Stimulated activated naive CD4-positive, alpha-beta T cell (primary cell): ENCODE measurements around the gene CAMSAP1.

Experiments
- DNase-seq, 6 experiments: peaks; one replicate each; lab custom pipeline; 2025; lab: John Stamatoyannopoulos, UW

Gene CAMSAP1

DNA sequence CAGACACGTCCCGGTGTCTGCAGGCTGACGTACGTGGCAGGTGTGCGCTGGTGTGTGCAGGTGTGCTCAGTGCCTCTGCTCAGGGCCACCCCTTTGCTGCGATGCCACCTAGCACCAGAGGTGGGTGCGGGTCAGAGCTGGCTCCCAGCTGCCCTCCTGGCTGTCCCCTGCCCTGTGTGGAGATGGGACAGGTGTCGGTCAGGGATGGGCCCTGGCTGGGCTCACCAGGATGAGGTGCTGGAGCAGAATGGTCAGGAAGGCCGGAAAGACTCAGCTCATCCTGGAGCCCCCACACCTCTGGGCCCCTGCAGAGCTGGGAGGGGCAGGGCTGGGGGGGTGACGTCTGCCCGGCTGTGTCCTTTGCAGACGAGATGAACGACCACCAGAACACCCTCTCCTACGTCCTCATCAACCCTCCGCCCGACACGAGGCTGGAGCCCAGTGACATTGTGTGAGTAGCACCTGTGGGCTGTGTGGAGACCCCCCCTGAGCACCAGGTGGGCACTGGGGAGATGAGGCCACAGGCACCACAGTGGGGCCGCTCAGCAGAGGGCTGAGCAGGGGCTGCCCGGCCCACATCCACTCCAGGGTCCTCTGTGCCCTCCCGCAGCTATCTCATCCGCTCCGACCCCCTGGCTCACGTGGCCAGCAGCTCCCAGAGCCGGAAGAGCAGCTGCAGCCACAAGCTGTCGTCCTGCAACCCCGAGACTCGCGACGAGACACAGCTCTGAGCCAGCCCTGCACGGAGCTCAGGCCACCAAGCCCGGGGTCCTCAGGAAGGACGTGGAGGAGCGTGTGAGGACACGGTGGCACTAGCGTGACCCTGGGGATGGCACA is 115.7 kb downstream of the CAMSAP1 start:
- no peak for DNase-seq

DNA sequence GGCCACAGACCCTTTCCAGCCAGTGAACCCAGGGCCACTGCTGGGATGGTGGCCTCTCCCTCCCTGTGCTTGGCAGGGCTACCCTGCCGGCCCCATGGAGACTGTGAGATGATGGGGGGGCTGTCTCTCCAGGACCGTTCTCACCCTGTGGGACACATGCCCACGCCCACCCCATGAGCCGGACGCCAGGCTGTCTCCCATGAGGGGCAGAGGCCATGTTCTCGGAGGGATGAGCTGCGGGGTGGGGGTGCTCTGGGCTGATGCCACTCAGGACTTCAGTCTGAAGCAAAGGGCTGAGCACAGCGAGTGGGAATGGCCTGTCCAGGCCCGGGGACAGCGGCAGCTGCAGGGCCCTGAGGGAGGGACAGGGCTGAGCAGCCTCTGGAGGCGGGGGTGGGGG is 116.5 kb downstream of the CAMSAP1 start:
- no peak for DNase-seq

DNA sequence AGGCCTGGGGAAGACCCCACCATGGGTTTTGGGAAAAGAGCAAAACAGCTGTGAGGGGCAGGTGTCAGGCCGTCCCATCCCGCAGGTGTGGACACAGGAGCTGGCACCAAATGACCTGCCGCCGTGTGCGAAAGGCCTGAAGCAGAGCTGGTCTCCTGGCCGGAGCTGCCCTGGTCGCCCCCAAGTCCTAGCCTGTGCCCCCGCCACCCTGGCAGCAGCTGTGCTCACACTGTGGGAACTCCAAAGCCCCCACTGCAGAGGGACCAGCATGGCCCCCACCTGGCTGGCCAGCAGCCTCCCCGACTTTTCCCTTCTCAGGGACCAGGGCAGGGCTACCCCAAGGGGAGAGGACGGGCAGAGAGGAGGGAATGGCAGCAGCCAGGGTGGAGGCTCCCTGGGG is 117.0 kb downstream of the CAMSAP1 start:
- DNase-seq, result no peak

DNA sequence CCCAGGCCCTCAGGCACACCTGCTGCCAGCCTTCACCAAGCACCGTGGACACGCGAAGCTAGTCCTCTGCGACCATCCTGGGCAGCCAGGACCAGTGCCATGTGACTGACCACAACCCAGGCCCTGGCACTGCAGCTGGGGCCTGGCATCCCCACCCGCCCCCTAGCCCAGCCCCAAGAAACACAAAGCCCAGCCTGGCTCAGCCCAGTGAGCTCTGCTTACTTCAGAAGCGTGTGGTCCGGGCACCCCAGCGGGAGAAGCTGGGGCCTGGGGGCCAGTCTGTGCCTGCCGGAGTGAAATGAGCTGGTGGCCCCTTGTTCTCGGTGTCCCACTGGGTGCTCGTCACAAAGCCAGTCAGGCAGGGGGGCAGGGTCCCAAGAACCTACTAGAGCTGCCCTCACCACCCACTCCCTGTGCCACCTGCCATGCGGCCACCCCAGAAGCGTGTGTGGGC is 117.5 kb downstream of the CAMSAP1 start:
- DNase-seq, result no peak

DNA sequence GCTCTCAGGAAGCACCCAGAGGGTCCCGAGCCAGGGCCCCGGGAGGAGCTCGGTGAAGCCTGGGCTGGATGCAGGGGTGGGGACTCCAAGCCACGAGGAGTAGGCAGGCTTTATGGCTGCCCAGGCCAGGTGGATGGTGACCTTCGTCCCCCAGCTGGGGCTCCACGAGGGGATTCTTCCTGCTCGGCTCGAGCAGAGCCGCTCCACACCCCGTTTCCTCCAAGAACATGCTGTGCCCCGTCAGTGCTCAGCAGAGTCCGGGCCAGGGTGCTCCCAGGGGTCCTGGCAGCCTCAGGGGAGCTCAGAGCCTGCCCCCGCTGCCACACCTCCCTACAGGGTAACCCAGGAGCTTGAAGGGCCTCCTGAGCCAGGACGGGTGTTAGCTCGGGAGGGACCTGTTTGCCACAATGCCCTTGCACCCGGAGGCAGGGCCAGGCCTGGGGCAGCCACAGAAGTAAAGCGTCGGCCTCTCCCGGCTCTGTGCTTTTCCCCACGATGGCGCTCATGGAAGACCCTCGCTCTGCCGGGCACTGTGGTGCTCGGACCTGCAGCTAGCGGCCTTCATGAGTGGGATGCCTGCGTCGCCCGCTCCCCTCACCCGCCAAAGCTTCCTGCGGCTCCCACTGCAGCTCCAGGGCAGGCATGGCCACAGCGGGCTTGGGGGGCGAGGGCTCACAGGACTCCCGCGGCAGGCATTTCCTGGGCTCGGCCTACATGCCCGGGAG is 118.6 kb downstream of the CAMSAP1 start:
- DNase-seq, result no peak

DNA sequence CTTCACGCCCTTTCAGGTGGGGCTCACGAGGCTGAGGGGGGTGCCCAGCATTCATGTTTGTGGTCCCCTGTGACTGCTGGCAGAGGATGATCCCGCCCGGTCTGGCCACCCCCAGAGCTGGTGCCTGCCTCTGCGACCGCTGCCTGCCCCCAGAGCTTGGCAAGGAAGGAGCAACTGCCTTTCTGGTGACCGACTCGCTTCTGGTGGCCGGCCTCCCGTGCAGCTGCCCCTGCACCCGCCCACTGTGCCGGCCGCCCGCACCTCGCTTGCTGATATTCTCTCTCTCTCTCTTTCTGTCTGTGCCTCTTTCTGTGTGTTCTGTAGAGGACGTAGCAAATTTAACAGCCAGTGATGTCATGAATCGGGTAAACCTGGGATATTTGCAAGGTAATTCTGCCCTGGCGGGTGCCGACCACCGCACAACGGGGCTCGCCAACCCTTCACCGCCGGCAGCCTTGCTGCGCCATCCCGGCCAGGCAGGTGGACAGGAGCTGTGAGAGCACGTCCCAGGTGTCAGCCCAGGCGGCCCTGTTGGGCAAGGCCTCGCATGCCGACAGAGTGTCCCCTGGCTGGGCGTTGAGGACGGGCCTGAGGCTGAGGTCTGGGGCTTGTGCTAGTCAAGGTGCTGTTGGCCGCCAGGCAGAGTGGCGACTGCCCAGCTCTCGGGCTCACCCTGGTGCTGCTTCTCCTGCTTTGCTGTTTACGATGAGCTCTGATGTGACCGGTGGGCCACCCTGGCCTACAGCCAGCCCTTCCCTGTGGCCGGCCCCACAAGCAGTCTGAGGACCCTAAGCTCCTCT is 119.4 kb downstream of the CAMSAP1 start:
- DNase-seq, result no peak

DNA sequence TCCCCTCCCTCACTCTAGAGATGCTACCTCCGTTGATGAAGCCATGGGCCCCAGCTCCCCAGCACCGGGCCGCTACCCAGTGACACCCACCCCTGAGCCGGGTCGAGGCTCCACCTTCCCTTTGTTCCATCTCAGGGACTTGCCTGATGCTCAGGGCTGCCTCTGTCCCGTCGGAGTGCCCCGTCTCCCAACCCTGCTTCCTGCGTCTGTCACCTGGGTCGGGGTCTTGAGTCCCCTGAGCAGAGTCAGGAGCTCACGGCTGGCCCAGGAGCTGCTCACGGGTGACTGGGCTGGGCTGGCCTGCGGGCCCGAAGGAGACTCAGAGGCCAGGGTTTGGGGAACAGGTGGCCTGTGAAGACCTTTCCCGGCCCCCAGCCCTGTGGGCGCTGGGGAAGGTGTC is 120.0 kb downstream of the CAMSAP1 start:
- no peak for DNase-seq

DNA sequence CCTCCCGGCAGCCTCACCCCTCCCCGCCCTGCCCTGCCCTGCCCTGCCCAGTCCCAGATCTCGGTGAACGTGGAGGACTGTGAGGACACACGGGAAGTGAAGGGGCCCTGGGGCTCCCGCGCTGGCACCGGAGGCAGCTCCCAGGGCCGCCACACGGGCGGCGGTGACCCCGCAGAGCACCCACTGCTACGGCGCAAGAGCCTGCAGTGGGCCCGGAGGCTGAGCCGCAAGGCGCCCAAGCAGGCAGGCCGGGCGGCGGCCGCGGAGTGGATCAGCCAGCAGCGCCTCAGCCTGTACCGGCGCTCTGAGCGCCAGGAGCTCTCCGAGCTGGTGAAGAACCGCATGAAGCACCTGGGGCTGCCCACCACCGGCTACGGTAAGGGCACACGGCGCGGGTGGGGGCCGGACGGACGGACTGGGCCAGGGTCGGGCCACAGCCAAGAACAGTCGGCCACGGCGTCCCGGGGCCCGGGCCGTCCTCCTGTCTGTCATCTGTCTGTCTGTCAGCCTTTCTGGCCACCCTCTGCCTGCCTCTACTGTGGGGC is 121.1 kb downstream of the CAMSAP1 start:
- DNase-seq, result no peak

DNA sequence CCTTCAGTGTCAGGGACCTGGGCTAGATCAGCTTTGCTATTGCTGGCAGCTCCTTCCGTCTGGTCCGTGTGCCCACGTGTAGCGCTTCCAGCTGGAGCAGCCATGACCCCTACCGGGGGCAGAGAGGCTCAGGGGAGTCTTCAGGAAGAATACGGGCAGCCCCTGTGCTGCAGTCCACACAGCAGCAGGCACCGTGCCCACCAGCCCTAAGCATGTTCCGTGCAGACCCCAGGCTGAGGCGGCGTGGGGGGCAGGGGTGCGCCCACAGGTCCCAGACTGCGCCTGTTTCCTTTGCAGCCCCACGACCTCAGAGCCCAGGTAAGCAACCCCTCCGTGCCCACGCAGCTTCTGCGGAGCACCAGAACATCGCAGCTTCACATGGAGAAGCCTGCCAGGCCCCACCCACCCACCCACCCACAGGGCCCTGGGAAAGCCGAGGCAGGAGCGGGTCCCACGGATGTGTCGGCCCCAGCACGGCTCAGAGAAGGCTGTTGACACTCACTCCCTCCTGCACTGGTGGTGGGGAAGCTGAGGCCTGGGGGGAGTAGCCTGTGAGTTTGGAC is 122.3 kb downstream of the CAMSAP1 start:
- DNase-seq, result no peak

DNA sequence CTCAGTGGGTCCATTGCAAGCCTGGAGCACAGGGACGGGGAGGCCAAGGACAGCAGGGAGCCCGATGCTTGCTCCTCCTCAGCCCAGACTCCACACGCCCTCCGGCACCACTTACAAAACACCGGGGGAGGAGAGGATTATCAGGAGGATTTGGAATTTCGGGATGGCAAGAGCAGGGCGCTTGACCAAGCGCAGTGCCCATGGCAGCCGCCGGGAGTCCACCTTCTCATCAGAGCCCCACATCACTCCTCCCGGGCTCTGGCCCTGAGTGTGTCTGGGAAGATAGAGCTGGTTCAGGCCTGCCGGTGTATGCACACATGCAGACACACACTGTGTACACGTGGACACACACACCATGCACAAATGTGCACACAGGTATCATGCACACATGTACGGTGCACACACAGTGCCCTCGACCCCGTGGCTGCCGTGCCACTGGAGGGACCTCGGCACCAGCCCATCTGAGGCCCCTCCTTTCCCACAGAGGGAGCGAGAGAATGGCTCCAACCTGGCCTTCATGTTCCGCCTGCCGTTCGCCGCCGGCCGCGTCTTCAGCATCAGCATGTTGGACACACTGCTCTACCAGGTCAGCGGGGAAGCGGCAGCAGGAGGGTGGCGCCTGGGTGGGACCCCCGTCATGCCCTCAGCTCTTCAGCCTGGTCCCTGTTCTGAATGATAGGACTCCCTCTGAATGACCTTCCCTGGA is 123.7 kb downstream of the CAMSAP1 start:
- DNase-seq, result no peak

DNA sequence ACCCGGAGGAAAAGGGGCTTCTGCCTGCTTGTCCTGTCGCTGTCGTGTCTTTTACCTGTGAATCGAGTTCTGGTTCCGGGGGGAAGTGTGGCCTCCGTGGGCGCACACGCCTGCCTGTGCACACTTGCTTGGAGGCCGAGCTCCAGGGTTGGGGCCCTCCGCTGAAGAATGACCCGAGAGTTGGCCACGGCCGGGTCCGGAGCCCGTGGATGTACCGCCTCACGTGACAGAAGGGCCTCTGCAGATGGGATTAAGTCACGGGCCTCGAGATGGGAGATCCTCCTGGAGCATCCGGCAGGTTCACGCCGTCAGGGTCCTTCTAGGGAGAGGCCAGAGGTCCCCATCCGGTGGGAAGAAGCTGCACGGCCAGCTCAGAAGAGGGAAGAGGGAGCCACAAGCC is 124.4 kb downstream of the CAMSAP1 start:
- no peak for DNase-seq

DNA sequence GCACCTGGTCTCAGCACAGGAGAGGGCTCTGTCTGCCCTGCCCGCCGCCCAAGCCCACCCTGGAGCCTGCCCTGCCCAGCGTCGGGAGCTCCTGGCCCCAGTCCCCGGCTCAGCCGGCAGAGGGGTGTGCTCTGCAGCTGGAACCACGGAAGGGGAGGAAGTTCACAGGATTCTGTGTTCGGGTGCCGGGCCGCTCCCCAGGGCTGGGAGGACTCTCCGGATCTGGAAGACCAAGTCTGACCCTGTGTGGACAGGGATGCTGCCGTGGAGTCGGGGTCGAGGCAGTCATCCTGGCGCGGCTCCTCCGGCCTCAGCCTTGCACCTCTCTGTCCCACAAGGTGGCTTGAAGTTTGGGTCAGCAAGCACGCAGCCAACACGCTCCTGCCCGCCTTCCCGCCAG is 126.7 kb downstream of the CAMSAP1 start:
- no peak for DNase-seq

DNA sequence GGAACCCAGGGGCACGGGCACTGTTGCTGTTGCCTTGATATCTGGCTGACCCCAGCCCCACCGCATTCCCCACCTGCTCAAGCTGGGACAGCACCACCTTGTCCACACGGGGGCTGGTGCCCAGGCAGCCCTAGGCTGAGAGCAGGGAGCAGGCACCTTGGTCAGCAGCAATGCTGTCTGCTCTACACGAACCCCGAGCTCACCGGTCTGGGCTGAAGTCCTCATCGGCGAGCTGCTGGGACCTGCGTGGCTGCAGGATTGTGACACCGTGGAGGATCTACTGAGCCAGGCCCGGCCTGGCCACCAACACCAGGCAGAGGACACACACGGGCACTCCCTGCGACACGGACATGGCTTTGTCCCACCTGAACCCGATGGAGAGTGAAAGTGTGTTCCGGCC is 127.3 kb downstream of the CAMSAP1 start:
- no peak for DNase-seq

DNA sequence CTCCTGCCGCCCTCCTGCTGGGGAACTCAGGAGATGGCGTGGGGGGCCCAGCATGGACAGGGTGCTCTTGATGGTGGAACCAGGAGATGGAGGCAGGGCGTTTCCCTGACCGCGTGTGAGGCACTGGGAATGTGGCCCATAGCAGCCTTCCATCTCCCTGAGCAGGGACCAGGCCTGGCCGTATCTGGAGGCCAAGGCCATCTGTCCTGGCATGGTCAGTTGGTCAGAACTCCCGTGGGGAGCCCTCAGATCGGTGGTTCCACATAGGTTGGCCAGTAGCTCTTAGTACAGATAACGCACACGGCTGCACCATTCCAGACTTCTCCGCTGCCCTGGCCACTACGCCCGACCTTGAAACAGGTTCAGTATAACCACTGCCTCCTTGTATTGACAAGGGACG is 127.8 kb downstream of the CAMSAP1 start:
- no peak for DNase-seq

DNA sequence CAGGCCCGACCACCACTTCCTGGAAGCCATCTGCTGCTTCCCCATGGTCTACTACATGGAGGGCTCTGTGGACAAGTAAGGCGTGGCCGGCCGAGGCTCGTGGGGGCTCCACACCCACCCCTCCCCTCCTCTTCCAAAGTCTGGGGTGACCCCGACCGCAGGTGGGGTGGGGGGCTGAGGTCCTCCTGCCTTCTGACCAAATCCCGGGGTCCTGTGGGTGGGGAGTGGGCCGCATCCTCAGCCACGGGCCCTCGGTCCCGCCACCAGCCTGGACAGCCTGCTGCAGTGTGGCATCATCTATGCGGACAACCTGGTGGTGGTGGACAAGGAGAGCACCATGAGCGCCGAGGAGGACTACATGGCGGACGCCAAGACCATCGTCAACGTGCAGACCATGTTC is 128.9 kb downstream of the CAMSAP1 start:
- no peak for DNase-seq

DNA sequence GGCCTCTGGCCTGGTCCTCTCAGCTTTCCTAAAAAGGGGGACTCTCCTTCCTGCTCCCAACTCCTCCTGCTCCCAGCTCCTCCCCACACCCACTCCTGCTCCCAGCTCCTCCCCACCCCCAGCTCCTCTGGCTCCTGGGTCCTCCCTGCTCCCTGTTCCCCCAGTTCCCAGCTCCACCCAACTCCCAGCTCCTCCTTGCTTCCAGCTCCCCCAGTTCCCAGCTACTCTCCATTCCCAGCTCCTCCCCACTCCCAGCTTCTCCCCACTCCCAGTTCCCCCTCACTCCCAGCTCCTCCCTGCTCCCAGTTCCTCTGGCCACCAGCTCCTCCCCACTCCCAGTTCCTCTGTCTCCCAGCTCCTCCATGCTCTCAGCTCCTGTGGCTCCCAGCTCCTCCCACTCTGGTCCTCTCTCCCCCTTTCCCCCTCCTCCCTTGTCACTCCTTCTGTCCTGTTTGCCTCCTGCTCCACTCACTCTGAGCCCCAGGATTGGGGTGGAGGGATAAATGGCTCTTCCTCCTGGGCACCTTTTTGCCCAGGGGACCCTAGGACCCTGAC is 129.6 kb downstream of the CAMSAP1 start:
- DNase-seq, result no peak

DNA sequence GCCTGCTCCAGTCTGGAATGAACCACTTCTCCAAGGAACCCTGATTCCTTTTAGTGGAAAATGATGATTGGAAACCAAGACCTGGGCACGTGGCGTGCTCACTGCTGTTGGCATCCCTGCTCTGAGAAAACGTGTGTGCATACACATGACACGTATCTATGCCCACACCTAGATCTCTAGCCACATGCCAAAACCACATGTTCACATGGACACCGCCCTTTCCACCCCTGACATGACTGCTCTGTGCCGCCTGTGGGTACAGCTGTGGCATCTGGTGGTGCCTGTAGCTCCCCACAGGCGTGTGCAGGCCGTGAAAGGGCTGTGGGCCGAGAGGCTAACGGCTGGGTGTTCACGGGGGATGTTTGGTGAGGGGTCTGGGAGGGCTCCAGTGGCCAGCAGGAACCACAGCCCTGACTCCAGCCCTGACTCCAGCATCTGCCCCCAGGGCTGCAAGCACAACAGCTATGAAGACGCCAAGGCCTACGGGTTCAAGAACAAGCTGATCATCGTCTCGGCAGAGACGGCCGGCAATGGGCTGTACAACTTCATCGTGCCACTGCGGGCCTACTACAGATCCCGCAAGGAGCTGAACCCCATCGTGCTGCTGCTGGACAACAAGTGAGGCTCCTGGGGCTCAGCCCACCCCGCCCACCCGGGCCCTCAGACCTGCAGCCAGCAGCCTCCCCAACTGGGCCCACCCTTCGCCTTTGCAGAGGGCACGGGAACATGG is 130.3 kb downstream of the CAMSAP1 start:
- DNase-seq, result no peak

DNA sequence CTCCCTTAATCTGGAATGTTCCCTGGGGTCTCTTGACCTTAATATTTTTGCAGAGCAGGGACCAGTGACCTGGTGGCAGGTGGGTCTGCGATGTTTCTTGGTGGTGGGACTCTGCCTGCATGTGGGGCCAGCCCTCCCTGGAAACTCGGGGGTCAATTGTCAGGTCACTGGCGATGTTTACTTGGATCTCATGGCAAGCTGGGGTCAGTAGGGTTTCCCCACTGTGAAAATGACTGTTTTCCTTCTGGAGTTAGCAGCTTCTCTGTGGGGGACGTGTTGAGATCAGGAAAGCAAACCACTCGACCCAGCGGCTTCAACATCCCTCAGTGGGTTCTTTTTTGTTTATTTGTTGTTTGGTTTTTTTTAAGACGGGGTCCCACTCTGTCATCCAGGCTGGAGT is 131.4 kb downstream of the CAMSAP1 start:
- no peak for DNase-seq

DNA sequence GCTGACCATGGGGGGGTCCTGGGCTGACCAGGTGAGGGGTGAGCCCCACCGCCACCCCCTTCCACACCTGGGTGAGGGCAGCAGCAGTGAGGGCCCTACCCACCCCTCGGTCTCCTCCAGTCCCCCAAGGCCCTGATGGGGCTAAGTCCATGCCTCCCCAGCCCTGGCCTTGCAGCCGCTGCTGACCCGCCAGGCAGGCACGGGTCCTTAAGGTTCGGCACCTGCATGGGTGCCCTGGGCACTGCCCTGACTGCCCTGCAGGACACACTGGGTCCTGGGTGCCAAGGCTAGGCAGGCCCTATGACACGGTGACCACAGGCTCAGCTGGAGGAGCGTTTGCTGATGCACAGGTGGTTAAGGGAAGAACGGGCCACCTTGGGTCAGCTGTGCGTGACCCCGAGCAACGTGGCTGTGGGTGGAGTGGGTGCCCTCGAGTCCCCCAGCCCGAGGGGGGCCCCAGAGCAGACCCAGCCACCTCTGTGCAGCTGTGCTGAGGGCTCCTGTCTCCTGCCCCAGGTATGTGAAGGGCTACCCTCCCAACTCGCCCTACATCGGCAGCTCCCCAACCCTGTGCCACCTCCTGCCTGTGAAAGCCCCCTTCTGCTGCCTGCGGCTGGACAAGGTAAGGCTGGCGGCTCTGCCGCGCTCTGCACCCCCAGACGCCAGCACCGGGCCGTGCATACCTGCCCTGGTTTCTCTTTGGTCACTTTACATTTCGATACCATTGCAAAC is 132.4 kb downstream of the CAMSAP1 start:
- no peak for DNase-seq
